ENCODE data around the gene C22orf15. TPM values are rescaled to one million over a fixed set of nuclear protein-coding genes. Genes with fewer than 3 reads are reported as not detected.

C22orf15 gene
- total and polyA plus RNA-seq, 12 donors, result 0.11 to 0.80 (median 0.24) TPM; not detected in 7

DNA sequence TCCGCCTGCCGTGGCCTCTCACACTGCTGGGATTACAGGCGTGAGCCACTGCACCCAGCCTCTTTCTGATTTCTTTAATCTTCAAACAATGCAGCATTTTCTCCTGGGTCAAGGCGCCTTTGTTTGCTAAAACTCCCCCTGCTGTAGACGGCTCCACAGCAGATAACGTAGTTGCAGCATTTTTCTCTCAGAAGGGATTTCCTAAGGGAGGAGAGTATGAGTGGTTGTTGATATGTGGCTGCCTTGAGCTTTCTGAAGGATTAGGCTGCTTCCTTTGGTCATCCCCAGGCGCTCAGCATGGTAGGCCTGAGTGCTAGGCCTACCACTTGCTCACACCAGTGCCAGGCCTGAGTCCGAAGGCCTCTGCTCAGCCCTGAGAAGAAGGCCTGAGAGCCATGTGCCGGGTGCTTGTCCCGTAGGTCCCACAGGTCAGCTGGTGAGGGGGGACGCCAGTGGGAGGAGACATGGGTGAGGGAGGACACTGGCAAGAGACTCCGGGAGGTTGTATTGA is 42.0 kb downstream of the C22orf15 start:
- no peaks in the 10 kb centered on the region for H3K4me1 ChIP-seq (replicated peaks in 1 of 2)
- H3K36me3 ChIP-seq (replicated peaks in 1 of 2), result peaks cover 0 to 67% of the 10 kb centered on the region in 2 donors
- 80 to 93% (median 85%) methylated on average over 10 to 12 of the region's 12 CpGs for WGBS, 4 donors
- no peak overlapping the region for H3K4me3 ChIP-seq
- no peak for TF ChIP-seq POLR2A (IDR thresholded peaks at IDR 0.05)
- TF ChIP-seq, protein P1, sequence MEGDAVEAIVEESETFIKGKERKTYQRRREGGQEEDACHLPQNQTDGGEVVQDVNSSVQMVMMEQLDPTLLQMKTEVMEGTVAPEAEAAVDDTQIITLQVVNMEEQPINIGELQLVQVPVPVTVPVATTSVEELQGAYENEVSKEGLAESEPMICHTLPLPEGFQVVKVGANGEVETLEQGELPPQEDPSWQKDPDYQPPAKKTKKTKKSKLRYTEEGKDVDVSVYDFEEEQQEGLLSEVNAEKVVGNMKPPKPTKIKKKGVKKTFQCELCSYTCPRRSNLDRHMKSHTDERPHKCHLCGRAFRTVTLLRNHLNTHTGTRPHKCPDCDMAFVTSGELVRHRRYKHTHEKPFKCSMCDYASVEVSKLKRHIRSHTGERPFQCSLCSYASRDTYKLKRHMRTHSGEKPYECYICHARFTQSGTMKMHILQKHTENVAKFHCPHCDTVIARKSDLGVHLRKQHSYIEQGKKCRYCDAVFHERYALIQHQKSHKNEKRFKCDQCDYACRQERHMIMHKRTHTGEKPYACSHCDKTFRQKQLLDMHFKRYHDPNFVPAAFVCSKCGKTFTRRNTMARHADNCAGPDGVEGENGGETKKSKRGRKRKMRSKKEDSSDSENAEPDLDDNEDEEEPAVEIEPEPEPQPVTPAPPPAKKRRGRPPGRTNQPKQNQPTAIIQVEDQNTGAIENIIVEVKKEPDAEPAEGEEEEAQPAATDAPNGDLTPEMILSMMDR (IDR thresholded peaks at IDR 0.05), result no peak
- H3K9me3 ChIP-seq (replicated peaks in 1 of 3), result no peaks in the 10 kb centered on the region
- intact Hi-C loops (cut with DNase I), result no loop called here
- H3K27me3 ChIP-seq, result no peaks in the 10 kb centered on the region
- no peak for DNase-seq
- H3K27ac ChIP-seq, result no peak overlapping the region

DNA sequence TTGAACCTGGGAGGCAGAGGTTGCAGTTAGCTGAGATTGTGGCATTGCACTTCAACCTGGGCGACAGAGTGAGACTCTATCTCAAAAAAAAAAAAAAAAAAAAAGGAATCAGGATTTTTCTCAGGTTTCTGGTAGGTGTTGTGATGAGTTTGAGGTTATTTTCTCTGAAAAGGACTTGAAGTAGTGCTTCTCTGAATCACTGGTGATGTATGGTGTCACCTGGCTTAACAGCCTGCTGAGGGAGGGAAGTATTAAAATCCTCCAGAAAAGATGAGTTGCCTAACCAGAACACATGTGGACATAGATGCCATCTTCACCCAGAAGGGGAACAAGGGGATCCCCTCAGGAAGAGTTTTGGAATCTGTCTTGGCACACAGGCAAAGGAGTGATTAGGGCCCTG is 44.0 kb downstream of the C22orf15 start:
- Histone ChIP-seq H3K4me3 (no peak overlapping the region), H3K36me3 (replicated peaks in 1 of 2) (peaks cover 0 to 53% of the 10 kb centered on the region in 2 donors), H3K4me1 (replicated peaks in 1 of 2) (no peaks in the 10 kb centered on the region), H3K27me3 (no peaks in the 10 kb centered on the region), H3K27ac (no peak overlapping the region), H3K9me3 (replicated peaks in 1 of 3) (no peaks in the 10 kb centered on the region)
- TF ChIP-seq POLR2A (IDR thresholded peaks at IDR 0.05), result no peak
- TF ChIP-seq, protein P1 (IDR thresholded peaks at IDR 0.05), result no peak
- WGBS, 4 donors, result 75 to 94% (median 88%) methylated on average over 1 of the region's 1 CpG
- no peak for DNase-seq
- intact Hi-C loops (cut with DNase I), result no loop called here

DNA sequence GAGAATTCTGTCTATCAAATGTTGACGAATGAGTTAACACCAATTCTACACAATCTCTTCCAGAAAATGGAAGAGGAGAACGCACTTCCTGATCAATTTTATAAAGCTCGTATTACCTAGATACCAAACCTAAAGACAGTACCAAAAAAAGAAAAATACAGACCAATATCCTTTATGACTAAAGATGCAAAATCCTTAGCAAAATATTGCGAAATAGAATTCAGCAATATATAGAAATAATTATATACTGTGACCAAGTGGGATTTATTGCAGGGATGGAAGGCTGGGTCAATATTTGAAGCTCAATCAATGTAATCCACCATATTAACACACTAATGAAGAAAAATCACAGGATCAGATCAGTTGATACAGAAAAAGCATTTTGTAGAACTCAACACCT is 49.6 kb downstream of the C22orf15 start:
- Histone ChIP-seq H3K4me3 (no peak overlapping the region), H3K4me1 (replicated peaks in 1 of 2) (peaks cover 0 to 6% of the 10 kb centered on the region in 2 donors), H3K9me3 (replicated peaks in 1 of 3) (no peaks in the 10 kb centered on the region), H3K36me3 (replicated peaks in 1 of 2) (peaks cover 0 to 26% of the 10 kb centered on the region in 2 donors), H3K27me3 (no peaks in the 10 kb centered on the region), H3K27ac (no peak overlapping the region)
- WGBS, 4 donors, result 93 to 99% (median 96%) methylated on average over 4 of the region's 4 CpGs
- intact Hi-C loops (cut with DNase I), result no loop called here
- DNase-seq, result no peak
- no peak for TF ChIP-seq POLR2A (IDR thresholded peaks at IDR 0.05)
- TF ChIP-seq, protein P1 (IDR thresholded peaks at IDR 0.05), result no peak

Other genes starting within 250 kb of the C22orf15 start
- gene IGLL1, start 182.7 kb upstream of the C22orf15 start, total RNA-seq, result under 1 TPM in 1 of 9 donors, not detected in 8; 0.17 TPM
- under 1 TPM in 1 of 3 donors, not detected in 2; 0.48 TPM for gene IGLL1, start 182.7 kb upstream of the C22orf15 start, polyA plus RNA-seq
- 1 to 10 TPM in 2 of 9 donors, under 1 TPM in 2, not detected in 5; 0.26 to 1.6 (median 0.80) TPM for gene DRICH1, start 130.7 kb upstream of the C22orf15 start, total RNA-seq
- gene DRICH1, start 130.7 kb upstream of the C22orf15 start, polyA plus RNA-seq, result 1 to 10 TPM in 2 of 3 donors, under 1 TPM in 1; 0.51 to 6.0 (median 1.0) TPM
- gene RGL4, start 72.0 kb upstream of the C22orf15 start, total RNA-seq, result 1 to 10 TPM in 1 of 9 donors, not detected in 8; 3.1 TPM
- gene RGL4, start 72.0 kb upstream of the C22orf15 start, polyA plus RNA-seq, result under 1 TPM in 2 of 3 donors, not detected in 1; 0.84 to 0.88 TPM
- gene ZNF70, start 11.9 kb upstream of the C22orf15 start, total RNA-seq, result 1 to 10 TPM; 1.9 to 6.1 (median 4.9) TPM
- 1 to 10 TPM in 2 of 3 donors, under 1 TPM in 1; 0.94 to 3.8 (median 2.7) TPM for gene ZNF70, start 11.9 kb upstream of the C22orf15 start, polyA plus RNA-seq
- 10 to 100 TPM in 4 of 9 donors, 1 to 10 TPM in 5; 2.2 to 38.7 (median 4.0) TPM for gene VPREB3, start 8.6 kb upstream of the C22orf15 start, total RNA-seq
- gene VPREB3, start 8.6 kb upstream of the C22orf15 start, polyA plus RNA-seq, result 10 to 100 TPM; 16.7 to 42.2 (median 37.6) TPM
- 100 to 1,000 TPM in 5 of 9 donors, 10 to 100 TPM in 3, 1 to 10 TPM in 1; 4.6 to 177 (median 118) TPM for gene CHCHD10, start 5.0 kb downstream of the C22orf15 start, total RNA-seq
- 100 to 1,000 TPM; 199 to 528 (median 520) TPM for gene CHCHD10, start 5.0 kb downstream of the C22orf15 start, polyA plus RNA-seq
- gene MMP11, start 9.9 kb downstream of the C22orf15 start, total RNA-seq, result 1 to 10 TPM in 8 of 9 donors, under 1 TPM in 1; 0.88 to 7.4 (median 4.4) TPM
- gene MMP11, start 9.9 kb downstream of the C22orf15 start, polyA plus RNA-seq, result 1 to 10 TPM in 2 of 3 donors, under 1 TPM in 1; 0.44 to 4.3 (median 1.2) TPM
- gene SMARCB1, start 24.0 kb downstream of the C22orf15 start, total RNA-seq, result 10 to 100 TPM; 58.2 to 95.5 (median 81.3) TPM
- 10 to 100 TPM; 41.3 to 77.0 (median 54.9) TPM for gene SMARCB1, start 24.0 kb downstream of the C22orf15 start, polyA plus RNA-seq
- gene DERL3, start 76.0 kb downstream of the C22orf15 start, total RNA-seq, result 1 to 10 TPM in 6 of 9 donors, under 1 TPM in 2, not detected in 1; 0.36 to 3.7 (median 2.3) TPM
- 1 to 10 TPM; 2.7 to 4.3 (median 3.8) TPM for gene DERL3, start 76.0 kb downstream of the C22orf15 start, polyA plus RNA-seq
- 10 to 100 TPM; 12.8 to 30.0 (median 21.3) TPM for gene SLC2A11, start 94.9 kb downstream of the C22orf15 start, total RNA-seq
- gene SLC2A11, start 94.9 kb downstream of the C22orf15 start, polyA plus RNA-seq, result 10 to 100 TPM; 11.3 to 35.3 (median 18.6) TPM
- 1,000 to 10,000 TPM in 2 of 9 donors, 100 to 1,000 TPM in 7; 377 to 1,248 (median 770) TPM for gene MIF, start 131.4 kb downstream of the C22orf15 start, total RNA-seq
- 1,000 to 10,000 TPM in 2 of 3 donors, 10 to 100 TPM in 1; 49.4 to 2,556 (median 2,290) TPM for gene MIF, start 131.4 kb downstream of the C22orf15 start, polyA plus RNA-seq
- 100 to 1,000 TPM in 1 of 9 donors, 10 to 100 TPM in 6, 1 to 10 TPM in 2; 3.6 to 102 (median 46.8) TPM for gene GSTT2B, start 198.2 kb downstream of the C22orf15 start, total RNA-seq
- gene GSTT2B, start 198.2 kb downstream of the C22orf15 start, polyA plus RNA-seq, result 100 to 1,000 TPM in 1 of 3 donors, 10 to 100 TPM in 2; 17.1 to 169 (median 51.2) TPM
- gene DDTL, start 203.9 kb downstream of the C22orf15 start, total RNA-seq, result 1 to 10 TPM in 4 of 9 donors, under 1 TPM in 3, not detected in 2; 0.11 to 4.2 (median 1.2) TPM
- 1 to 10 TPM in 1 of 3 donors, under 1 TPM in 1, not detected in 1; 0.98 to 3.5 TPM for gene DDTL, start 203.9 kb downstream of the C22orf15 start, polyA plus RNA-seq
- gene DDT, start 211.5 kb downstream of the C22orf15 start, total RNA-seq, result 100 to 1,000 TPM in 8 of 9 donors, 10 to 100 TPM in 1; 90.1 to 317 (median 148) TPM
- gene DDT, start 211.5 kb downstream of the C22orf15 start, polyA plus RNA-seq, result 100 to 1,000 TPM in 1 of 3 donors, 10 to 100 TPM in 2; 62.1 to 184 (median 95.3) TPM
- gene GSTT2, start 217.1 kb downstream of the C22orf15 start, total RNA-seq, result 1 to 10 TPM in 5 of 9 donors, under 1 TPM in 4; 0.28 to 6.1 (median 1.0) TPM
- 1 to 10 TPM in 1 of 3 donors, under 1 TPM in 2; 0.24 to 1.6 (median 0.40) TPM for gene GSTT2, start 217.1 kb downstream of the C22orf15 start, polyA plus RNA-seq
- gene GSTT4, start 242.5 kb downstream of the C22orf15 start, total RNA-seq, result not detected
- not detected for gene GSTT4, start 242.5 kb downstream of the C22orf15 start, polyA plus RNA-seq
- gene CABIN1, start 248.3 kb downstream of the C22orf15 start, total RNA-seq, result 10 to 100 TPM; 20.0 to 63.8 (median 42.3) TPM
- gene CABIN1, start 248.3 kb downstream of the C22orf15 start, polyA plus RNA-seq, result 10 to 100 TPM; 15.4 to 80.9 (median 80.2) TPM